IPS DF 6.9 (cell line): Measurements from ENCODE around the gene CAPN6.

ENCODE experiments used
- DNase-seq: peaks from one replicate; pipeline ENCODE4 v3.0.0-alpha.2; 2013; ENCODE audit warnings: low read depth, low spot score
- H3K27ac ChIP-seq: one replicate; pipeline ENCODE4 v1.5.1; 2013; ENCODE audit warnings: low read length, control low read depth
- H3K27me3 ChIP-seq: 2 replicates; pipeline ENCODE4 v1.6.1; 2013; ENCODE audit warnings: mild to moderate bottlenecking, low read length; ENCODE audit not compliant: control insufficient read depth, insufficient read depth
- H3K36me3 ChIP-seq: 2 replicates; pipeline ENCODE4 v1.6.1; 2013; ENCODE audit warnings: low read length; ENCODE audit not compliant: control insufficient read depth, insufficient read depth
- H3K4me1 ChIP-seq: 2 replicates; pipeline ENCODE4 v1.6.1; 2013; ENCODE audit warnings: low read length; ENCODE audit not compliant: control insufficient read depth, insufficient read depth
- H3K4me3 ChIP-seq: 2 replicates; pipeline ENCODE4 v1.5.1; 2013; ENCODE audit warnings: mild to moderate bottlenecking, low read length
- H3K9me3 ChIP-seq: 2 replicates; pipeline ENCODE4 v1.6.1; 2013; ENCODE audit warnings: low read length, inconsistent platforms; ENCODE audit not compliant: control insufficient read depth, insufficient read depth
- WGBS: extraction: QIAGEN DNeasy Blood & Tissue Kit; methylation state at CpG from one replicate; pipeline ENCODE4 v1.1.7; 2013; ENCODE audit warnings: mixed read lengths, missing lambda C conversion rate; ENCODE audit not compliant: insufficient read length, insufficient coverage; 5-methylcytosine and 5-hydroxymethylcytosine counted together

CAPN6 gene

GRCh38 chrX:111270339-111270738 is at the start of gene CAPN6:
CAPN6 (minus strand) TSS chrX:111270483; CDS start chrX:111263936, 6,547 bp downstream.
- no CpG with 5 or more reads among the region's 8 CpGs for WGBS
- Histone ChIP-seq H3K4me1 (no peaks in the 10 kb centered on the region), H3K36me3 (no peaks in the 10 kb centered on the region), H3K9me3 (no peaks in the 10 kb centered on the region), H3K4me3 (no peak within 1 kb of the TSS), H3K27ac (no peak within 1 kb of the TSS), H3K27me3 (no peaks in the 10 kb centered on the region)
- peak; percentile 16 for DNase-seq

GRCh38 chrX:111319451-111319850 is 49.2 kb upstream of the CAPN6 start:
- Histone ChIP-seq H3K27ac (no peak overlapping the region), H3K36me3 (no peaks in the 10 kb centered on the region), H3K4me1 (no peaks in the 10 kb centered on the region), H3K27me3 (no peaks in the 10 kb centered on the region), H3K4me3 (no peak overlapping the region), H3K9me3 (no peaks in the 10 kb centered on the region)
- DNase-seq = no peak
- no CpG with 5 or more reads among the region's 4 CpGs for WGBS

GRCh38 chrX:111318901-111319300 is 48.6 kb upstream of the CAPN6 start:
- Histone ChIP-seq H3K4me3 (no peak overlapping the region), H3K36me3 (no peaks in the 10 kb centered on the region), H3K9me3 (no peaks in the 10 kb centered on the region), H3K27ac (no peak overlapping the region), H3K27me3 (no peaks in the 10 kb centered on the region), H3K4me1 (no peaks in the 10 kb centered on the region)
- no peak for DNase-seq

- DNase-seq = no peak
- Histone ChIP-seq H3K9me3 (no peaks in the 10 kb centered on the region), H3K4me3 (no peak overlapping the region), H3K36me3 (no peaks in the 10 kb centered on the region), H3K4me1 (no peaks in the 10 kb centered on the region), H3K27me3 (no peaks in the 10 kb centered on the region), H3K27ac (no peak overlapping the region)
- no CpG with 5 or more reads among the region's 2 CpGs for WGBS
These were observed 38.8 kb upstream of the CAPN6 start for GRCh38 chrX:111309083-111309482.

GRCh38 chrX:111308039-111308438 is 37.8 kb upstream of the CAPN6 start:
- Histone ChIP-seq H3K36me3 (no peaks in the 10 kb centered on the region), H3K4me1 (no peaks in the 10 kb centered on the region), H3K27ac (no peak overlapping the region), H3K4me3 (no peak overlapping the region), H3K9me3 (no peaks in the 10 kb centered on the region), H3K27me3 (no peaks in the 10 kb centered on the region)
- WGBS = no CpG with 5 or more reads among the region's 3 CpGs
- DNase-seq = no peak

GRCh38 chrX:111302284-111302683 is 32.0 kb upstream of the CAPN6 start:
- no peak for DNase-seq

GRCh38 chrX:111288841-111289240 is 18.6 kb upstream of the CAPN6 start:
- no CpG with 5 or more reads among the region's 3 CpGs for WGBS

More at GRCh38 chrX:111302284-111302683, 32.0 kb upstream of the CAPN6 start:
- no peak overlapping the region for H3K4me3 ChIP-seq
- WGBS = no CpG with 5 or more reads among the region's 2 CpGs
- H3K9me3 ChIP-seq = no peaks in the 10 kb centered on the region
- H3K27me3 ChIP-seq = no peaks in the 10 kb centered on the region
- H3K27ac ChIP-seq = no peak overlapping the region
- no peaks in the 10 kb centered on the region for H3K4me1 ChIP-seq
- no peaks in the 10 kb centered on the region for H3K36me3 ChIP-seq

GRCh38 chrX:111284631-111285293 is 14.5 kb upstream of the CAPN6 start:
- no peak for DNase-seq
- Histone ChIP-seq H3K27ac (no peak overlapping the region), H3K4me3 (no peak overlapping the region), H3K36me3 (no peaks in the 10 kb centered on the region), H3K9me3 (no peaks in the 10 kb centered on the region), H3K4me1 (no peaks in the 10 kb centered on the region), H3K27me3 (no peaks in the 10 kb centered on the region)
- WGBS = no CpG with 5 or more reads among the region's 8 CpGs

More at GRCh38 chrX:111288841-111289240, 18.6 kb upstream of the CAPN6 start:
- Histone ChIP-seq H3K27me3 (no peaks in the 10 kb centered on the region), H3K4me1 (no peaks in the 10 kb centered on the region), H3K4me3 (no peak overlapping the region), H3K9me3 (no peaks in the 10 kb centered on the region), H3K36me3 (no peaks in the 10 kb centered on the region), H3K27ac (no peak overlapping the region)
- DNase-seq = no peak

- H3K27me3 ChIP-seq = no peaks in the 10 kb centered on the region
- H3K36me3 ChIP-seq = no peaks in the 10 kb centered on the region
- DNase-seq = no peak
- no peaks in the 10 kb centered on the region for H3K4me1 ChIP-seq
- H3K9me3 ChIP-seq = no peaks in the 10 kb centered on the region
- no CpG with 5 or more reads among the region's 2 CpGs for WGBS
- no peak overlapping the region for H3K4me3 ChIP-seq
- H3K27ac ChIP-seq = no peak overlapping the region
These were observed 13.2 kb upstream of the CAPN6 start for GRCh38 chrX:111283446-111283845.

GRCh38 chrX:111282991-111283390 is 12.7 kb upstream of the CAPN6 start:
- DNase-seq = no peak
- no peaks in the 10 kb centered on the region for H3K27me3 ChIP-seq
- no peak overlapping the region for H3K27ac ChIP-seq
- no peaks in the 10 kb centered on the region for H3K9me3 ChIP-seq
- H3K36me3 ChIP-seq = no peaks in the 10 kb centered on the region
- no CpG with 5 or more reads among the region's 1 CpG for WGBS
- no peak overlapping the region for H3K4me3 ChIP-seq
- H3K4me1 ChIP-seq = no peaks in the 10 kb centered on the region

GRCh38 chrX:111282139-111282538 is 11.9 kb upstream of the CAPN6 start:
- DNase-seq = no peak
- no CpG with 5 or more reads among the region's 6 CpGs for WGBS
- Histone ChIP-seq H3K9me3 (no peaks in the 10 kb centered on the region), H3K27me3 (no peaks in the 10 kb centered on the region), H3K4me1 (no peaks in the 10 kb centered on the region), H3K27ac (no peak overlapping the region), H3K4me3 (no peak overlapping the region), H3K36me3 (no peaks in the 10 kb centered on the region)
